GM18526 (cell line): Measurements from ENCODE around the gene CREBL2.

Experiments
- POLR2A ChIP-seq: IDR thresholded peaks from 3 replicates; pipeline ENCODE4 v1.6.1; 2011; ENCODE audit not compliant: insufficient read length; ENCODE audit errors: extremely low read depth

CREBL2 gene

GRCh38 chr12:12598864-12599263, 12.8 kb upstream of the CREBL2 start:
- TF ChIP-seq POLR2A: no peak

- TF ChIP-seq POLR2A: no peak
Measured at GRCh38 chr12:12599750-12600643, 11.7 kb upstream of the CREBL2 start.

GRCh38 chr12:12600659-12601058, 11.0 kb upstream of the CREBL2 start:
- TF ChIP-seq POLR2A: no peak

GRCh38 chr12:12604740-12605139, 6.9 kb upstream of the CREBL2 start:
- no peak for TF ChIP-seq POLR2A

- TF ChIP-seq POLR2A: no peak
Measured at GRCh38 chr12:12606781-12607589, 4.7 kb upstream of the CREBL2 start.

GRCh38 chr12:12608557-12608957, 3.1 kb upstream of the CREBL2 start:
- TF ChIP-seq POLR2A: no peak

GRCh38 chr12:12609692-12610091, 2.0 kb upstream of the CREBL2 start:
- no peak for TF ChIP-seq POLR2A

- TF ChIP-seq POLR2A: no peak
Measured at GRCh38 chr12:12610711-12611110, 965 bp upstream of the CREBL2 start.

- no peak for TF ChIP-seq POLR2A
Measured at GRCh38 chr12:12612358-12612757, 682 bp downstream of the CREBL2 start.

- TF ChIP-seq POLR2A: no peak
Measured at GRCh38 chr12:12613344-12613743, 1.7 kb downstream of the CREBL2 start.

GRCh38 chr12:12614342-12614741, 2.7 kb downstream of the CREBL2 start:
- TF ChIP-seq POLR2A: no peak

- no peak for TF ChIP-seq POLR2A
Measured at GRCh38 chr12:12616512-12617310, 5.0 kb downstream of the CREBL2 start.

GRCh38 chr12:12620730-12621315, 9.1 kb downstream of the CREBL2 start:
- no peak for TF ChIP-seq POLR2A

GRCh38 chr12:12622418-12622817, 10.7 kb downstream of the CREBL2 start:
- no peak for TF ChIP-seq POLR2A

- TF ChIP-seq POLR2A: no peak
Measured at GRCh38 chr12:12624498-12624992, 12.9 kb downstream of the CREBL2 start.

- TF ChIP-seq POLR2A: no peak
Measured at GRCh38 chr12:12626471-12626870, 14.8 kb downstream of the CREBL2 start.
